LNCAP (cell line): ENCODE measurements around the gene SLC1A1.

Experiments used
- TF ChIP-seq, protein P1 (sequence below): fragments of 450-650 bp; IDR thresholded peaks from 2 replicates; pipeline ENCODE4 v1.5.1; 2017; ENCODE audit warnings: mild to moderate bottlenecking

Gene SLC1A1

DNA sequence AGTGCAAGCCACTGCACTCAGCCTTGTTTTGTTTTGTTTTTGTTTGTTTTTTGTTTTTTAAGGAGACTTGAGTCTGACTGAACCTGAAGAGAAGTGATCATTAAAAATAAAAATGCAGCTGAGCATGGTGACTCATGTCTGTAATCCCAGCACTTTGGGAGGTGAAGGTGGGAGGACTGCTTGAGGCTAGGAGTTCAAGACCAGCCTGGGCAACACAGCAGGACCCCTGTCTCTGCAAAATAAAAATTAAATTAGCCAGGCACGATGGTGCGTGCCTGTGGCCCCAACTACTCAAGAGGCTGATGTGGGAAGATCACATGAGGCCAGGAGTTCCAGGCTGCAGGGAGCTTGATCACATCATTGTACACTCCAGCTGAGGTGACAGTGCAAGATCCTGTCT lies 6.2 kb downstream of the SLC1A1 start:
- TF ChIP-seq, protein P1, sequence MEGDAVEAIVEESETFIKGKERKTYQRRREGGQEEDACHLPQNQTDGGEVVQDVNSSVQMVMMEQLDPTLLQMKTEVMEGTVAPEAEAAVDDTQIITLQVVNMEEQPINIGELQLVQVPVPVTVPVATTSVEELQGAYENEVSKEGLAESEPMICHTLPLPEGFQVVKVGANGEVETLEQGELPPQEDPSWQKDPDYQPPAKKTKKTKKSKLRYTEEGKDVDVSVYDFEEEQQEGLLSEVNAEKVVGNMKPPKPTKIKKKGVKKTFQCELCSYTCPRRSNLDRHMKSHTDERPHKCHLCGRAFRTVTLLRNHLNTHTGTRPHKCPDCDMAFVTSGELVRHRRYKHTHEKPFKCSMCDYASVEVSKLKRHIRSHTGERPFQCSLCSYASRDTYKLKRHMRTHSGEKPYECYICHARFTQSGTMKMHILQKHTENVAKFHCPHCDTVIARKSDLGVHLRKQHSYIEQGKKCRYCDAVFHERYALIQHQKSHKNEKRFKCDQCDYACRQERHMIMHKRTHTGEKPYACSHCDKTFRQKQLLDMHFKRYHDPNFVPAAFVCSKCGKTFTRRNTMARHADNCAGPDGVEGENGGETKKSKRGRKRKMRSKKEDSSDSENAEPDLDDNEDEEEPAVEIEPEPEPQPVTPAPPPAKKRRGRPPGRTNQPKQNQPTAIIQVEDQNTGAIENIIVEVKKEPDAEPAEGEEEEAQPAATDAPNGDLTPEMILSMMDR, result no peak

DNA sequence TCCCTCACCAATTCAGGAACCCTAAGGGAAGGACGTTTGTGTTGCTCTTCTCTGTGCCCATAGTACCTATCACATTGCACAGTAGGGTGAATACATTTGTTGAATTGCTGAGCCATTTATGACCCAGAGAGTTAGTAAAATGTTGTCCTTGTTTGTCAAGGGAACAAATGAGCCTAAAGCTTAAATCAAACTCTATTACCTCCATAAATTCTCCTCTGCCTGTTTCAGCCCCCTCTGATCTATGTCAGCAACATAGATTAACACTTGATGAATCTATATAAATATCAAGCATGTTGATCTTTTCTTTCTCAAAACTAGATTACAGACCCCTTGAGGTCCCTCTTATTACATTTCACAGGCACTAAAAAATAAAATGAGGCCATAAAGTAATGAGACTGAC lies 7.1 kb downstream of the SLC1A1 start:
- TF ChIP-seq, protein P1, result no peak

DNA sequence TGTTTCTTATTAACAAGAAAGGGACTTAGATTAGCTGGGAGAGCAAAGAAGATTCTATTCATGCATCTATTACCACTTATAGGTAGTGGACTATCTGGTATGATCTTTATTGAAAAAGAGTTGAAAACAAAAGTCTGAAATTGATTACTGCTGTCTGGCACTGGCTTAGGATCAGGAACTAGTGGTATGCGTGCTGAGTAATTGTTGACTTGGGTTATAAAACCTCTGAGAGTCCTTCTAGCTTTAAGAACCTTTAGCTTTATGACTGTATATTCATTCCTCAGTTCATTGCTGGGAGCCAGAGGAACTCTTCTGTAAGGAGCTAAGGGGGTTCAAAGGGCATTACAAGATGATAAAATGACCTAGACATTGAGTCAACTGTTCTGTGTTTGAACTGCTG lies 7.6 kb downstream of the SLC1A1 start:
- TF ChIP-seq, protein P1, result no peak

- TF ChIP-seq, protein P1, result no peak
Observed at GRCh38 chr9:4499917-4500316, 9.6 kb downstream of the SLC1A1 start.

DNA sequence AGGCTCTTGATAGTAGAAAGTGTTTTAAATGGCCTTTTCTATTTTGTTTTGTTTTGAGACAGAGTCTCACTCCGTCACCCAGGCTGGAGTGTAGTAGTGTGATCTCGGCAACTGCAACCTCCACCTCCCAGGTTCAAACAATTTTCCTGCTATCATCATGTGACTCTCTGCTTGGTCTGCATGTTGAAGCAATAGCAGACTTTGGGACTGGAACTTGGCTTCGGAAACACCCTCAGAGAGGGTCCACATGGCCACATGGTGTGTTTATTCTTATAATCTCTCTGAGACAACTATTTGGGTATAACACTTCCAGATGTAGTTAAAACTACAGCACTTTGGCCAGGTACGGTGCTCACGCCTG lies 10.9 kb downstream of the SLC1A1 start:
- TF ChIP-seq, protein P1, result no peak

GRCh38 chr9:4502444-4502843 lies 12.2 kb downstream of the SLC1A1 start:
- TF ChIP-seq, protein P1, result no peak

DNA sequence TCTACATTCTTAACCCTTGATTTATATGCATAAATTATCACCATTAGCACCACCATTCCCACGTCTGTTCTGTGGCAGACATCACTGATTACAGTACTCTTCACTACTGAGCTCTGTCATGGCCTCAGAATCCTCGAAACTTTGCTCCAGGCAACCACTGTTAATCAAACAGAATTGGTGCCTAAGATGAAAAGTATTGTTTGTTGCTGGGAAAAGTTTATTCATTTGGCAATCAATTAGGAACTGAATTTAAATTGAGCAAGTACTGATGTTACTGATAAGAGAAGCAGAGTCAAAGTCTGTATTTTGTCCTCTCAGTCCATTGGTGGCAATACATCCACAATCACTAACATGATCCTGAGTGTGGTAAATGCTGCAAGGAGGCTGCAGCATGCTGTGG lies 12.8 kb downstream of the SLC1A1 start:
- TF ChIP-seq, protein P1, result no peak

DNA sequence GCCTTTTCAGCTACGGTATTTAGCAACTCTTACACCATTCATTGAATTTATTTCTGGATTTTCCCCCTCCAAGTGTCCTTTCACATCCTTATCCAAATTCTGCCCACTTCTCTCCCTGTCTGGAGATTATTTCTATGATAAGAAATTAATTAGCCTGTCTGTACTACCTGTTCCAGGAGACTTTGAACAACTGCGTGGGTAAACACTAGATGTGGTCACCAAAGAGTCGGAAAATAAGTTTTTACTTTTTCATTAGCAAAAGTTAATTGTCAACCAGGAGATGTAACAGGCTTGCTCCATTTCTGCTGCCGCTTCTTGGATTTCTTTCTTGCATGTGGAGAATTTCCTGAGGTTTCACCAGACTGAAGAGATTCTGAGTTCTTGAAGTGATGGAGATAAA lies 14.0 kb downstream of the SLC1A1 start:
- TF ChIP-seq, protein P1, result no peak
